GM18858 (cell line): ENCODE results near the gene IL6R.
"Not testable (repeated sequence)": the region's sequence is repeated elsewhere in the genome, so short reads cannot be mapped to it uniquely, and the experiment has no call there.

Source experiments
- ATAC-seq: cut with Tn5 transposase; IDR thresholded peaks from one replicate; pipeline ENCODE4 v1.9.1; 2021; ENCODE audit not compliant: unreplicated experiment

IL6R gene

DNA sequence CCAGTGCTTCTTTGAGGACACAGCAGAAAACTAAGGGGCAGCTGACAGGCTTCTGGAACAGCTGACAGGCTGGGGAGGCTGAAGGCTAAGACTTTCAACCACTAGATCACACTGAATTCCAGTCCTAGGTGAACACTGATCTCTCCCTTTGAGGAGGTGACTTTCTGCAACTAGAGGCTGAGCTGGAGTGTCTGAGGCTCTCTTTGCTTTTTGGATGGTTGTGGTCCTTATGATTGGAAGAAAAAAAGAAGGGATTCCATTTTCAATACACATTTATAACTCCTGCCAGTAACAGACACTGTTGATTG is 1.4 kb downstream of the IL6R start:
- no peak for ATAC-seq

GRCh38 chr1:154406886-154407197 is 1.7 kb downstream of the IL6R start:
- no peak for ATAC-seq

DNA sequence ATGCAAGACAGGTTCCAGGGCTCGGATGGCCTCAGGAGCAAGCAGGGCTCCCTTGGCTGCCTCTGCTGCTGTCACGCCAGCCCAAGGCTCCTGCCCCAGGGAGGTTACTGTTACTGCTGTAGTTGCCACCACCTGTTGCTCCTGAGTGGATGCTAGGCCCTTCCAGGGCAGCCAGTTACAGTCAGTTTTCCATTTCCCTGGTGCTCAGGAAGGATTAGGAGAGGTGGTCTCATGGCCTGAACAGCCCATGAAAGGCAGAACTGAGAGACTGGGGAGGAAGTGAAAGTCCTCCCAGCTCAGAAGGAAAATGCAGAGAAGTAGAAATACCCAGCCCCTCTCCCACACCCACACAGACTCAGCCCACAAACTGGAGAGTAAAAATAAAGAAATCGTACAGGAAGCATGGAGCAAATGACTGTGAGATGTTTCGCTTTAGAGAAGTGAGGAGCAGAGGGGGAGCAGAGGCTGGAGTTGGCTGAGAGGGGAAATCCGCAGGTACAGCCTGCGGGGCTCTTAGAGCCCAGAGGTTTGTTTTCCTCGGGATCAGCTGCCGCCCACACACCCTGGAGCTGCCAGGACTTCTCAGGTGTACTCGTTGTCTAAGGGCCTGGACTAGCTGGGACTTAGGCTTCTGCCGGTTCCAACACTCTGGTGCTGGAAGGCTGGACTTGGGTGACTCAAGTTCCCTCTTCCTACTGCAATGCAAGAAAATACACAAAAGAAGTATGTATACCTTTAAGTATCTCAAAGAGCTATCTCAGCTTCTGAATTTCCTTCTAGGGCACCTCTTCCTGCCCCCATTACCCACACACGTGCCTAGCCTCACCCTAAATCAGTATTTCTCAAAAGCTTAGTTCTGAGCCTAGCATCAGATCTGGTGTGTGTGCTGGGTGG is 2.3 kb downstream of the IL6R start:
- ATAC-seq = peak; percentile 33

GRCh38 chr1:154408174-154408777 is 3.1 kb downstream of the IL6R start:
- no peak for ATAC-seq

GRCh38 chr1:154410185-154410827 is 5.2 kb downstream of the IL6R start:
- ATAC-seq = no peak

GRCh38 chr1:154411525-154411924 is 6.4 kb downstream of the IL6R start:
- no peak for ATAC-seq

GRCh38 chr1:154413177-154413783 is 8.1 kb downstream of the IL6R start:
- ATAC-seq = no peak

DNA sequence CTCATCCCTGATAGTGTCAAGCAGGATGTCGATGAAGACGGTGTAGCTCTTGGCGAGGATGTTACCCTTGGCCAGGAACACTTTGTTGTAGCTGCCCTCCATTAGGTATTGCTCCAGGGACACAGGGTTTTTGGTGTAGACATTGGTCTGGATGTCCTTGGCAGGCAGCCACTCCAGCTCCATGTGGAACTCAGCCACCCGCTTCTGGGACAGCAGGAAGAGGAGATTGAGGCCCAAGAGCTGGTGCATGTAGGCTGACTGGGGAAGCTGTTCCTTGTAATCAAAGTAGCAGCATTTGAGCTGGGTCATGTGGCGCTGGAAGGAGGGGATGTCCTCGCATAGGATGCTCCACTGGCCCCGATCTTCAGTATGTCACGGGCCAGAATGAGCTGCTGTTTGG is 9.5 kb downstream of the IL6R start:
- ATAC-seq = no peak

- ATAC-seq = no peak
These were observed 11.6 kb downstream of the IL6R start for GRCh38 chr1:154416471-154417337.

DNA sequence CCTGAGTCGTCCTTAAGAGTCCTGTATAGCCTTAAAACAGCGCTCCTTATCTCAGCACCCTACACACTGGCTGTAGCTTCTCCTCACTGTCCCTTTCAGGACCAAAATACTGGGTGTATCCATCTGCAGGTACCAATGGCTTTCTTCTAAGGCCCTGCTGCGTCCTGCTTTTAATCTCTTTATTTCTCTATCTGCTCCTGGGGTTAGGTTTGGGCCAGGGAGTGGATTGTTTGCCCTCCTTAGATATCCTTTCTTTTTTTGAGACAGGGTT is 12.1 kb downstream of the IL6R start:
- no peak for ATAC-seq

DNA sequence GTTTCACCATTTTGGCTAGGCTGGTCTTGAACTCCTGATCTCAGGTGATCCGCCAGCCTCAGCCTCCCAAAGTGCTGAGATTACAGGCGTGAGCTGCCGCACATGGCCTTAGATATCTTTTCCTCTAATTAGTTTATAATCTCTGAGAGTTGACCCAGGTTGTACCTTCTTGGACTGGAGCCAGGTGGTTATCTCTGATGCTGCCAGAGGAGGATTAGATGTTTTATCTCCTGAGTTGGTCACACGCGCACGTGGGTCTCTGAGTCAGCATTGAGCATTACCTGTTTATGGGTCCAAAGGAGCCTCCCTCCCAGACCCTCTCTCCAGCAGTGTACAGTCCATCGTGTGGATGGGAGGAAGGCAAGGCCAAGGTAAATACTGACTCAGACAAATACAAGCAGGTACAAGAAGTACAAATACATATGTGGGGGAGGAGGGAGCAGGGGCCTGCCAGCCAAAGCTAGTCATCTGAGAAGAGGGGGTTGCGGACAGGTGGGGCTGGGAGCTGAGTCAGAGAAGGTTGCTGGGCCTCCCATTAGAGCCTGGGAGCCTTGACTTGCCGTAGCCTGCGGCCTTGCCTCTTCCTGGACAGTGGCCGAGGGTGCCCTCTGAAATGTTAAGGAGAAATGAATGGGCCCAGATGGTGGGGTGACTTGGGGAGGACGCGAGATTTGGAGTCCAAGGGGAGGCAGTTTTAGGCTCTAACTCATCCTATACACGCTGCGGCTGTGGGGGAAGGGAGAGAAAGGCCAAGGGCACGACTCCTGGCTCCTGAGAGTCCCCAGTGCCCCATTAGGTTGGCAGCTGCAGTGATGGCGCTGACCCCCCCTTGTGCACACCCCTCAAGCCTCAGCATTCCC is 13.1 kb downstream of the IL6R start:
- ATAC-seq = no peak

DNA sequence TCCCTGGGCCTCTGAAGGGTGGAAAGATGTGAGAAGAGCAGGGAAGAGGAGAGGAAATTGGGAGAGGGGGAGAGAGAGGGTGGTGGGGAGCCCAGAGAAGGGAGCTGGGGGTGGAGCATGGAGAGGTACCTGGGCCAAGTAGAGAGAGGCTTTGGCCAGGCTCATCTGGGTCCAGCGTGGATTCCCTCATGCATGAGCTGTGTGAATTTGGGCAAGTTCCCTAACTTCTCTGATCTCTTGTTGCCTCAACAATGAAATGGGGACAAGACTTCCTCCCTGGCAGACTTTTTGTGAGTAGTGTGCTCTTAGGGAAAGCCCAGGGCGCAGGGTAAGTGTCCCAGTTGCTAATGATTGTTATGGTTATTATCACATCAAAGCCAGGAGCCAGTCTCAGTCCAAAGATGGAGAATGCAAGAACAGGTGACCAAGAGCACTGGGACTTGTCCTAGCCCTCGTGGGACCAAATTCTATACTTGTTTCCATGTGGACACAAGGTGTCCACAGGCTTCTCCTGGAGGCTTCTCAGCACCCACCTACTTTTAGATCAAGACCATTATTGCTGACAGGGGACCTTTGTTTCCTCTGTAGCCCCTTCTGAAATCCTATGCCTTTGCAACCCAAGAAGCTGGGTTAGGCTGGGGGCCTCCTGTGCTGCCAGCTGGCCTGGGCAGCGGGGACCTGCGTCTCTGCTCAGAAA is 13.9 kb downstream of the IL6R start:
- no peak for ATAC-seq

DNA sequence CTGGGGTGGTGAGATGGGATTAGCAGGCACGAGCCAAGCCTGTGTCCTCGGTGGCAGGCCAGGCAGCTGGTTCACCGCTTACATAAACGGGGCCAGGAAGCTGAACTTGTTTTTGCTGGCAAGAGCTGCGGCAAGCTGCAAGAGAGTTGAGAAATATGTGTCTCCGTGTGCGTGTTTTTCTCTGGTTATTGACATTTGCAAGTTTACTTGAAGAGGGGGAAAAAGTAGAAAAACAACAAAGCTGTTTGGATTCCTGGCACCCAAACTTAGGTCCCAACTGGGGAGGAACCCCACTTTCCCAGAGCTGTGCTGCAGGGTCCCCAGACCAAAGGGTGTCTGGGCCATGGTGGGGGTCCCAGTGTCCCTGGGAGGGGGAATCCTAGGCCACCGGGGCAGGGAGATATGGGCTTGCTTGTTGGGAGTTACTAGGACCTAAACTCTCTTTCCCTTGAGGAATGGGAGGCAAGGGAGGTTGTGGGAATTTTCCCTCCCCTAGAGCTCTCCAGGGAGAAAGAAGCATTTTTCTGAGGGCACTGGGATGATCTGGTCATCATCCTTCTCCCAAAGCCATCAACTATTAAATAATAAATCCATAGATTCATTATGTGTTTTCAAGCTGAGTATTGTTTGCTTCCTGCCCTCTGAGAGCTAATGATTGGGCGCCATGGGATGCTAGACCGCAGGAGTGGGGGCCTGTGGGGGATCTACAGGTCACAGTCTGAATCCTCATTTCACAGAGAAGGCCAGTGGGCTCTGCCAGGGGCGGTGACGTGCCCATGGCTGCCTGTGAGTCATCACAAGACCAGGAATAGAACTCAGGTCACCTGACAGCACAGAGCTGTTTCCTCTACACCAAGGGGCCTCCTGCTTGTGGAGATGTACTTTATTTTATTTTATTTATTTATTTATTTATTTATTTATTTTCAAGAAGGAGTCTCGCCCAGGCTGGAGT is 14.8 kb downstream of the IL6R start:
- ATAC-seq = no peak

- ATAC-seq = no peak
These were observed 16.1 kb downstream of the IL6R start for GRCh38 chr1:154420961-154421924.

DNA sequence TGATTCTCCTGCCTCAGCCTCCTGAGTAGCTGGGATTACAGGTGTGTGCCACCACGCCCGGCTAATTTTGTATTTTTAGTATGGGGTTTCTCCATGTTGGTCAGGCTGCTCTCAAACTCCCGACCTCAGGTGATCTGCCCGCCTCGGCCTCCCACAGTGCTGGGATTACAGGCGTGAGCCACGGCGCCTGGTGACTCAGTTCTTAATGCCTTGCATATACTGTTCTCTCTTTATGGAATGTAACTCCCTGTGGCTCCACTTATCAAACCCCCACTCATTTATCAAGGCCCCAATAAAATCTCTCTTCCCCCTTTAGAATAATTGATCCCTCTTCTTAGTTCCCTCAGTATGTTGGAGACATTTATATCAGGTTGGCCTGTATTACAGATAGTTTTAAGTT is 16.9 kb downstream of the IL6R start:
- ATAC-seq = not testable (repeated sequence)

- no peak for ATAC-seq
These were observed 17.4 kb downstream of the IL6R start for GRCh38 chr1:154422521-154422920.

DNA sequence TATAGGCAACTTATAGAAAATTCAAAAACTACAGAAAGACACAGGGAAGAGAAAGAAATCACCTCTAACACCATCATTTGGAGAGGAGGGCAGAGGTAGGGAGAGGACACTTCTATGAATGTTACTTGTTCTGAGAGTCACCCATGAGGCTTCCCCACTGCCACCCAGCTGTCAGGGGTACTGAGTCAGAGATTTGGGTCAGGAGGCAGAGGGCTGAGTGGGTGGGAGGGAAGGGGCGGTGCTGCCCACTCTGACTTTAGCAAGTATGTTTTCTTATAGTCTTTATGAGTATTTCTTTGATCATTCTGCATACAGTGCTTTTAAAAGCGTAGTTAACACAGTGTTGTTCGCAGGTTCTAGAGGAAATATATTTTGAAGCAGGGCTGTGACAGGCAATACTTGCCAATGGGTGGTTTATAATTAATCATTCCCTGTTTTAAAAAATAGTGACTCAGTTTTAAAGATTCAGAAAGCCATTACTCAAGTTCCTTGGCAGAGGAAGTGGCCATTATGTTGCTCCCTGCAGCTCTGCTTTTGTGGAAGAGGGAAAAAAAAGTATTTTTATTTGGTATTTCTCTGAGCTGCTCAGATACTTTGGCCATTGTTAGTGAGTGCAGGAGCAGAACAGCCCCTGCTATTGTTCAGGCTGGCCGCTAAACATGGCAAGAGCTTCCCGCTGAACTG is 18.3 kb downstream of the IL6R start:
- no peak for ATAC-seq
